BJ (cell line): Measurements from ENCODE around the gene CLEC4C. TPM values are rescaled to one million over a fixed set of nuclear protein-coding genes. Genes with fewer than 3 reads are reported as not detected.
"Not testable (repeated sequence)": the region's sequence is repeated elsewhere in the genome, so short reads cannot be mapped to it uniquely, and the experiment has no call there.

Experiments
- CTCF ChIA-PET: fragments of 350-600 bp; formaldehyde crosslinking; extraction: SDS; loops from one replicate; lab custom pipeline; 2021; ENCODE audit warnings: antibody characterized with exemption, inconsistent platforms; lab: Yijun Ruan, JAX
- POLR2A ChIA-PET: fragments of 300-600 bp; sonication (Branson Sonifier 250); formaldehyde crosslinking; extraction: SDS; loops from one replicate; lab custom pipeline; 2021; ENCODE audit warnings: antibody characterized with exemption; lab: Charles Lee
- DNase-seq: peaks from one replicate; pipeline ENCODE4 v3.0.0-alpha.2; 2011; ENCODE audit warnings: low read depth
- H3K27me3 ChIP-seq: 2 replicates; pipeline ENCODE4 v1.6.0; 2011; ENCODE audit warnings: low read length; ENCODE audit not compliant: control insufficient read depth, insufficient read depth
- H3K36me3 ChIP-seq: 2 replicates; pipeline ENCODE4 v1.5.1; 2011; ENCODE audit warnings: low read length; ENCODE audit not compliant: control insufficient read depth, insufficient read depth
- H3K4me3 ChIP-seq: 2 replicates; pipeline ENCODE4 v1.5.1; 2011; ENCODE audit warnings: low read depth, mild to moderate bottlenecking, control low read depth, low read length
- CTCF ChIP-seq: IDR thresholded peaks from 2 replicates; pipeline ENCODE4 v1.5.1; 2011; ENCODE audit warnings: low read depth, mild to moderate bottlenecking, control low read depth, inconsistent platforms, low read length, moderate library complexity; ENCODE audit not compliant: insufficient read depth
- polyA plus RNA-seq: library from polyadenylated mRNA; depleted of rRNA; stranded (reverse); fragments of >200 nt; gene quantifications from 2 replicates; pipeline ENCODE4 v1.2.3, GENCODE V29; 2011

CLEC4C gene
- polyA plus RNA-seq, 1 experiment = not detected

- ChIA-PET CTCF (no interaction called here), POLR2A (no interaction called here)
- DNase-seq = no peak
- Histone ChIP-seq H3K27me3 (peaks cover 5% of the 10 kb centered on the region), H3K4me3 (no peak overlapping the region), H3K36me3 (no peaks in the 10 kb centered on the region)
- no peak for TF ChIP-seq CTCF
Measured at GRCh38 chr12:7784701-7785100, 37.5 kb upstream of the CLEC4C start.

- POLR2A ChIA-PET, CTCF ChIA-PET, H3K4me3 ChIP-seq, H3K36me3 ChIP-seq, H3K27me3 ChIP-seq, DNase-seq: not testable (repeated sequence)
Measured at GRCh38 chr12:7783433-7783832, 36.3 kb upstream of the CLEC4C start.

DNA sequence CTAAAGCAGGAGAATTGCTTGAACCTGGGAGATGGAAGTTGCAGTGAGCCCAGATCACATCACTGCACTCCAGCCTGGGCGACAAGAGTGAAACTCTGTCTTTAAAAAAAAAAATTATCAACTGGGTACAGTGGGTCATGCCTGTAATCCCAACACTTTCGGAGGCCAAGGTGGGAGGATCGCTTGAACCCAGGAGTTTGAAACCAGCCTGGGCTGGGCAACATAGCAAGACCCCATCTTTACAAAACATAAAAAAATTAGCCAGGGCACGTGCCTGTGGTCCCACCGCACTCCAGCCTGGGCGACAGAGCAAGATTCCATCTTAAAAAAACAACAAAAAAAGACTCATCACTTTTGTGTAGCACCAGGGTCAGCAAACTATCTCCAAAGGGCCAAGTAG, 34.9 kb upstream of the CLEC4C start:
- Histone ChIP-seq H3K27me3 (no peaks in the 10 kb centered on the region), H3K4me3 (no peak overlapping the region), H3K36me3 (no peaks in the 10 kb centered on the region)
- POLR2A ChIA-PET = no interaction called here
- no peak for TF ChIP-seq CTCF
- DNase-seq = no peak
- CTCF ChIA-PET = no interaction called here

DNA sequence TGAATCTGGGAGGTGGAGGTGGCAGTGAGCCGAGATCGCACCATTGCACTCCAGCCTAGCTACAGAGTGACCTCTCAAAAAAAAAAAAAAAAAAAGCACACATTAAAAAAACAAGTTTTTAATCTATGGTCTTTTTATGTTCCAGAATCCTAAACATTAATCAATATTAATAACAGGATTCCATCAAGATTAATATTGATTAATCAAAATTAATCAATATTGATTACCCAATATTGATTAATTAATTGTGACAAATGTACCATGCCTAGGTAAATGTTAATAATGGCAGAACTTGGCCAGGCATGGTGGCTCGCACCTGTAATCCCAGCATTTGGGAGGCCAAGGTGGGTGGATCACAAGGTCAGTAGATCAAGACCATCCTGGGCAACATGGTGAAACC, 34.1 kb upstream of the CLEC4C start:
- Histone ChIP-seq H3K27me3 (no peaks in the 10 kb centered on the region), H3K4me3 (no peak overlapping the region), H3K36me3 (no peaks in the 10 kb centered on the region)
- ChIA-PET CTCF (no interaction called here), POLR2A (no interaction called here)
- no peak for TF ChIP-seq CTCF
- DNase-seq = no peak

DNA sequence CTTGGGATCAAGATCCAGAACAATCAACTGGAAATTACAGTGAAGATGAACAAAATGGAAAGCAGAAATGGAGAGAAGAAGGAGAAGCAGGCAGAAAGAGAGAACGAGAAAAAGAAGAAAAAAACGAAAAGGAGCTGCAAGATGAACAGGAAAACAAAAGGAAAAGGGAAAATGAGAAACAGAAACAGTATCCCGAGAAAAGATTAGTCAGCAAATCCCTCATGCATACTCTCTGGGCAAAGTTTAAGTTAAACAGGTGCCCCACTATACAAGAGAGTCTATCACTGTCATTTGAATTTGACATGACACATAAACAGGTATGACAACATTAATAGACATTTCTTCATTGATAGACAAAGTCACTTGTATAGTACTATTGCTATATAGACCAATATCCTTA, 22.8 kb upstream of the CLEC4C start:
- no peak overlapping the region for H3K4me3 ChIP-seq
- POLR2A ChIA-PET = no interaction called here
- DNase-seq = no peak
- TF ChIP-seq CTCF = no peak
- CTCF ChIA-PET = no interaction called here
- no peaks in the 10 kb centered on the region for H3K36me3 ChIP-seq
- H3K27me3 ChIP-seq = no peaks in the 10 kb centered on the region

- H3K27me3 ChIP-seq = no peaks in the 10 kb centered on the region
- TF ChIP-seq CTCF = no peak
- DNase-seq = no peak
- ChIA-PET POLR2A (no interaction called here), CTCF (no interaction called here)
- H3K36me3 ChIP-seq = no peaks in the 10 kb centered on the region
- H3K4me3 ChIP-seq = no peak overlapping the region
Measured at GRCh38 chr12:7758766-7759140, 11.6 kb upstream of the CLEC4C start.
